GM12878 (cell line): ENCODE measurements around the gene CYP4X1. TPM values are rescaled to one million over a fixed set of nuclear protein-coding genes. Genes with fewer than 3 reads are reported as not detected.
"Not testable (repeated sequence)": the region's sequence is repeated elsewhere in the genome, so short reads cannot be mapped to it uniquely, and the experiment has no call there.

Experiments
- ATAC-seq: fragments of 200-7000 bp; cut with Tn5 transposase; 3 replicates; pipeline ENCODE4 v1.9.1; 2020; ENCODE audit warnings: mild to moderate bottlenecking, moderate library complexity
- BruUV-seq: library from RNA; stranded (reverse); fragments of 400-500 nt; replicated peaks from 2 replicates; lab custom pipeline; 2021; lab: Mats Ljungman, UMichigan
- CTCF ChIA-PET: fragments of 300-600 bp; sonication (Branson Sonifier 250); formaldehyde crosslinking; extraction: SDS; loops from one replicate; lab custom pipeline; 2021; ENCODE audit warnings: inconsistent platforms; lab: Yijun Ruan, JAX
- POLR2A ChIA-PET: fragments of 350-600 bp; formaldehyde crosslinking; extraction: SDS; loops from one replicate; lab custom pipeline; 2021; ENCODE audit warnings: inconsistent platforms; lab: Charles Lee
- RAD21 ChIA-PET: fragments of 300-600 bp; sonication (Branson Sonifier 250); formaldehyde crosslinking; loops from one replicate; lab custom pipeline; 2023; ENCODE audit warnings: antibody characterized with exemption; ENCODE audit not compliant: unreplicated experiment; lab: Charles Lee
- SMC1A ChIA-PET: fragments of 300-600 bp; sonication (Branson Sonifier 250); formaldehyde crosslinking; loops from one replicate; lab custom pipeline; 2023; ENCODE audit not compliant: unreplicated experiment, uncharacterized antibody; lab: Charles Lee
- DNase-seq: peaks from one replicate; pipeline ENCODE4 v3.0.0-alpha.2; 2011; ENCODE audit warnings: low read depth, low spot score
- FAIRE-seq: peaks from 3 replicates; lab custom pipeline; 2011; peaks lifted over from hg19 to GRCh38; lab: Jason Lieb, UNC
- H2AFZ ChIP-seq: 2 replicates; pipeline ENCODE4 v1.6.0; 2011; ENCODE audit warnings: low read depth, low read length, control low read depth; ENCODE audit not compliant: control insufficient read depth
- H3K27ac ChIP-seq: 2 replicates; pipeline ENCODE4 v1.5.1; 2011; ENCODE audit warnings: control low read depth; ENCODE audit not compliant: control insufficient read depth, insufficient read depth
- H3K27me3 ChIP-seq, 2 experiments: replicated peaks in 1 of 2; 2 replicates each; pipeline versions ENCODE4 v1.6.0 to v1.6.1; 2011; ENCODE audit warnings: low read length in 1 of 2; ENCODE audit not compliant: control insufficient read depth in 2 of 2, insufficient read depth in 2 of 2
- H3K36me3 ChIP-seq, 2 experiments: 2 replicates each; pipeline ENCODE4 v1.5.1; 2011; ENCODE audit warnings: low read length in 1 of 2; ENCODE audit not compliant: control insufficient read depth in 2 of 2, insufficient read depth in 2 of 2
- H3K4me1 ChIP-seq: 2 replicates; pipeline ENCODE4 v1.6.1; 2011; ENCODE audit warnings: mild to moderate bottlenecking, low read length, moderate library complexity, mixed read lengths; ENCODE audit not compliant: control insufficient read depth, insufficient read depth
- H3K4me2 ChIP-seq: 2 replicates; pipeline ENCODE4 v1.6.0; 2011; ENCODE audit warnings: control low read depth; ENCODE audit not compliant: control insufficient read depth, insufficient read depth
- H3K4me3 ChIP-seq: fragments of 200-600 bp; sonication (generic); 2 replicates; pipeline ENCODE4 v1.5.1; 2016
- H3K79me2 ChIP-seq: 2 replicates; pipeline ENCODE4 v1.6.0; 2011; ENCODE audit warnings: low read length; ENCODE audit not compliant: control insufficient read depth, insufficient read depth
- H3K9ac ChIP-seq: 2 replicates; pipeline ENCODE4 v1.8.0; 2011; ENCODE audit warnings: low read length, control low read depth, mixed read lengths; ENCODE audit not compliant: control insufficient read depth, insufficient read depth
- H3K9me3 ChIP-seq: replicated peaks from 3 replicates; pipeline ENCODE4 v1.5.1; 2011; ENCODE audit warnings: mild to moderate bottlenecking, low read length; ENCODE audit not compliant: control insufficient read depth, insufficient read depth
- H4K20me1 ChIP-seq: 2 replicates; pipeline ENCODE4 v1.6.0; 2011; ENCODE audit not compliant: control insufficient read depth, insufficient read depth
- BACH1 ChIP-seq: fragments of 450-650 bp; IDR thresholded peaks from 2 replicates; pipeline ENCODE4 v1.6.1; 2017; ENCODE audit warnings: mild to moderate bottlenecking, borderline replicate concordance
- MLLT1 ChIP-seq: fragments of 450-650 bp; IDR thresholded peaks from 2 replicates; pipeline ENCODE4 v1.6.1; 2016; ENCODE audit warnings: mild to moderate bottlenecking
- SUZ12 ChIP-seq: fragments of 200-600 bp; sonication (generic); IDR thresholded peaks from one replicate; pipeline ENCODE4 v1.6.1; 2018; ENCODE audit warnings: antibody characterized with exemption, mild to moderate bottlenecking; ENCODE audit not compliant: unreplicated experiment
- TAF1 ChIP-seq: IDR thresholded peaks from 2 replicates; pipeline ENCODE4 v1.6.1; 2011; ENCODE audit warnings: mild to moderate bottlenecking, low read depth, low read length, borderline replicate concordance
- TBL1XR1 ChIP-seq: IDR thresholded peaks from 2 replicates; pipeline ENCODE4 v1.6.1; 2012; ENCODE audit warnings: low read depth, low read length, improper control_type of control experiment
- ZNF592 ChIP-seq: fragments of 450-650 bp; IDR thresholded peaks from 2 replicates; pipeline ENCODE4 v1.6.1; 2017; ENCODE audit warnings: mild to moderate bottlenecking, moderate library complexity
- WGBS: methylation state at CpG from one replicate; pipeline ENCODE4 v1.1.6; 2016; ENCODE audit warnings: low lambda C conversion rate; ENCODE audit not compliant: insufficient replicate concordance, insufficient coverage; ENCODE audit errors: missing lambda C conversion rate; 5-methylcytosine and 5-hydroxymethylcytosine counted together
- in situ Hi-C: fragments of 300-500 bp; cut with MboI; formaldehyde crosslinking; loops from 9 replicates; pipeline ENCODE4 v1.14.3; 2018; ENCODE audit warnings: mixed read lengths
- intact Hi-C: fragments of 100-400 bp; cut with micrococcal nuclease; formaldehyde crosslinking; loops from one replicate; pipeline ENCODE4 v1.14.2; 2022; ENCODE audit not compliant: unreplicated experiment
- polyA plus RNA-seq, 11 experiments: library from polyadenylated mRNA; depleted of rRNA in 4 of 11; unstranded in 6 of 11; stranded (reverse) in 5 of 11; fragments of >200 nt; fragmentation: Nextera tagmentation in 4 of 11; fragmentation: Illumina TruSeq in 1 of 11; extraction: Ambion mirVana in 4 of 11; extraction: Trizol in 1 of 11; gene quantifications; 1 replicate in 1 of 11; 2 replicates in 10 of 11; pipeline versions ENCODE4 v1.2.1 to v1.2.3, GENCODE V29; 2011 to 2016; ENCODE audit warnings: inconsistent platforms in 2 of 11, missing spikeins in 2 of 11, low read depth in 1 of 11
- total RNA-seq, 4 experiments: library from RNA; depleted of rRNA in 3 of 4; stranded (reverse); fragments of >200 nt in 3 of 4; fragmentation: Illumina TruSeq in 1 of 4; extraction: Trizol in 1 of 4; gene quantifications; 2 replicates each; pipeline versions ENCODE4 v1.2.1 to v1.2.3, GENCODE V29; 2013 to 2021

CYP4X1 gene
- total and polyA plus RNA-seq, 10 of the 15 experiments (the other 5 are each of a cell fraction or from before 2014, with no cell fraction given), result 0.03 to 0.04 (median 0.03) TPM; not detected in 7

GRCh38 chr1:47003896-47004403, 19.5 kb upstream of the CYP4X1 start (continued):
- TF ChIP-seq ZNF592 (no peak), SUZ12 (no peak), MLLT1 (no peak), TAF1 (no peak), BACH1 (no peak), TBL1XR1 (no peak)

- not testable (repeated sequence) for FAIRE-seq
Measured at GRCh38 chr1:47006437-47006836, 17.0 kb upstream of the CYP4X1 start.

More at GRCh38 chr1:47006437-47006836, 17.0 kb upstream of the CYP4X1 start:
- CTCF ChIA-PET, H3K27ac ChIP-seq, RAD21 ChIA-PET, in situ Hi-C loops, H3K9me3 ChIP-seq, intact Hi-C loops, H3K79me2 ChIP-seq, H3K9ac ChIP-seq, H3K4me2 ChIP-seq, DNase-seq, H3K27me3 ChIP-seq, H3K4me1 ChIP-seq, ATAC-seq, H4K20me1 ChIP-seq, POLR2A ChIA-PET, H3K4me3 ChIP-seq, H2AFZ ChIP-seq, H3K36me3 ChIP-seq, SMC1A ChIA-PET, BruUV-seq: not testable (repeated sequence)
- WGBS, result 27% methylated on average over 9 of the region's 9 CpGs
